Suppressor macrophage (primary cell): ENCODE data around the gene BCL11A.
A peak's percentile ranks its signal among the peaks of the same experiment; 100 is the strongest.

Source experiments
- DNase-seq, 4 experiments: peaks; one replicate each; pipeline ENCODE4 v3.0.0-alpha.2; 2020 to 2022

The BCL11A gene

DNA sequence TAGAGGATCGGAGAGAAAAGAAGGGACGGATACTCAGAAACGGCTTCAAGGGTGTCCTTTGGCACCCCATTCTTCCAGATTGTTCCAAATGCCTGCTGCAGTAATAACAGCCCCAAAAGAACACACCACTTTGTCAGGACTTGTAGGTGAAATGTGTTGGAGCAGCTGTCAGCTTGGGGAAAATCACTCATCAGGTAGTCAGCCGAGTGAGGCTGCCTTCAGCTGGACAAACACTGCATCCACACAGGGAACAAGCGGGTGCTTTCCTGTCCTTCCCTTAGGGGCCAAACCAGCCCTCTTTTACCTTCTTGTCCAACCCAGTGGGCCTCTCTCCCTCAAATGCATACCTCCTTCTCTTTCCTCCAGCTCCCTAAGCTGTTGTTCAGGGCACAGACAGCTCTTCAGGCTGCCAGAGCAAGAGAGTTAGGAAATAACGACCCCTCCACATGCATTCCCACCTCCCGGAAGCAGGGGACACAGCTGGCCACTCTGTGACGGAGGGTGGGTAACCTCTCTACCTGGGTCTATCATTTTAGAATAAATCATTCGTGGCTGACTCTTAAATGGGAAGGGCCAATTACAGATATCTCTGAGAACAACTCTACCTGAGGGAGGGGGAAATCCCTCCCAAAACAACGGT is 48.1 kb downstream of the BCL11A start:
- no peak for DNase-seq

GRCh38 chr2:60504049-60504448 is 49.4 kb downstream of the BCL11A start:
- peak in 1 of 4 experiments; percentile 31 for DNase-seq

DNA sequence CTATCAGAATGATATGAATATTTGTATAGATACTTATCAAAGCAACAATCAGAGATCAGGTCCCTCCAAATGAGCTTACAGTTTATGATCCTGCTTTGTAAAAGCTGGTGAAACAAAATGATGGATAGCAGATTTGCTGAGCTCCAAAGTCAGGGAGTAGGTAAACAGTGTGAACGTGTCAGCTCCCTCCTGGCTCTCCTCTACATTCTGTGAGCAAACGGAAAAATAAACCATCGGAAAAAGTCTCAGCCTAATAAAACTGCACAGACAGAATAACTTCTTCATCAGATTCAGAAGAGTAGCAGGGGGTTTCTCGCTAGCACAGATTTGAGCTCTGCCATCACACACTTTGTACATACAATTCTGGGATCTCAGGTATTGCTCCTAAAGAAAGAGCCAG is 51.3 kb downstream of the BCL11A start:
- no peak for DNase-seq

- no peak for DNase-seq
Observed at GRCh38 chr2:60500861-60501260, 52.6 kb downstream of the BCL11A start.

GRCh38 chr2:60499651-60500265 is 53.7 kb downstream of the BCL11A start:
- DNase-seq: no peak

GRCh38 chr2:60498816-60499429 is 54.5 kb downstream of the BCL11A start:
- DNase-seq: no peak

- DNase-seq: no peak
Observed at GRCh38 chr2:60498127-60498815, 55.2 kb downstream of the BCL11A start.

GRCh38 chr2:60497500-60497899 is 56.0 kb downstream of the BCL11A start:
- peak in 1 of 4 experiments; percentile 13 for DNase-seq

GRCh38 chr2:60496956-60497355 is 56.5 kb downstream of the BCL11A start:
- no peak for DNase-seq

DNA sequence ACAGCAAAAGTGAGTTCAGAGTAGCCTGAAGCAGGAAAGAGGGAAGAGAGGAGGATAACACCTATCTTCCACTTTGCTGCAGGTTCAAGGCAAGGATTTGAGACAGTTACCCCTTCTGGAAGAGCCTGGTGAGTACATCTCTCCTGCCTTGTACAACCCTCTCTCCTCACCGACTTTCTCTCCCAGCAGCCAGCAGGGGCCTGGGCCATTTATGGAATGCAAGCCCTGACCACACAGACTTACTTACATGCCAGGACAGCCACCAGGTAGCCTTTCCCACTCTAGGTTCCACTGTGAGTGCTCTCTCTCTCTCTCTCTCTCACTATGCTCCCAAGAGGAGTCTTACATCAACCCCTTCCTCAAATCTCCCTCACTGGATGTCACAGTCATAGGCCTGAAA is 57.0 kb downstream of the BCL11A start:
- no peak for DNase-seq

DNA sequence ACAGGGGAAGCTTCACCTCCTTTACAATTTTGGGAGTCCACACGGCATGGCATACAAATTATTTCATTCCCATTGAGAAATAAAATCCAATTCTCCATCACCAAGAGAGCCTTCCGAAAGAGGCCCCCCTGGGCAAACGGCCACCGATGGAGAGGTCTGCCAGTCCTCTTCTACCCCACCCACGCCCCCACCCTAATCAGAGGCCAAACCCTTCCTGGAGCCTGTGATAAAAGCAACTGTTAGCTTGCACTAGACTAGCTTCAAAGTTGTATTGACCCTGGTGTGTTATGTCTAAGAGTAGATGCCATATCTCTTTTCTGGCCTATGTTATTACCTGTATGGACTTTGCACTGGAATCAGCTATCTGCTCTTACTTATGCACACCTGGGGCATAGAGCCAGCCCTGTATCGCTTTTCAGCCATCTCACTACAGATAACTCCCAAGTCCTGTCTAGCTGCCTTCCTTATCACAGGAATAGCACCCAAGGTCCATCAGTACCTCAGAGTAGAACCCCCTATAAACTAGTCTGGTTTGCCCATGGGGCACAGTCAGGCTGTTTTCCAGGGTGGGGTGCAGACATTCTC is 58.3 kb downstream of the BCL11A start:
- DNase-seq: no peak

DNA sequence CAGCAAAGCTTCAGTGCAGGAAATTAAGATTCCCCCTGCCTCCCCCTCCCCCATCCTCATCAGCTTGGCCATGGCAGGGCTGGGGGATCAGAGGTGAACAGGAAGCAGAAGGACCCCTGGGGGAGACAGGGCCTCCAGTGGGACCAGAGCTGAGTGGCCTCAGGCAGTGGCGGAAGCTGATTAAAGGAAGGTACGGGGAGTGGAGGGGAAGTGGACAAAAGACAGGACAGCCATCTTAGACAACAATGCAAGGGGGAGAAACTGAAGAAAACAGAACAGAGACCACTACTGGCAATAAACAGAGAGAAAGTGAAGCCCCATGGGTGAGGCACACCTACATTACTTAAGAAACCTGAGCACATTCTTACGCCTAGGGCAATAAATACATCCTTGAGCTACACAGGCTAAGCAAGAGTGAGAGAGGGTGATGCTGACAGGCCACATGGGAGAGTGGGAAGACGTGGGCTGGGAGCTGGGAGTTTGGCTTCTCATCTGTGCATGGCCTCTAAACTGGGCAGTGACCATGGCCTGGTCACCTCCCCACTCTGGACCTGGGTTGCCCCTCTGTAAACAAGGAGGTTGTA is 59.6 kb downstream of the BCL11A start:
- no peak for DNase-seq

GRCh38 chr2:60492548-60492947 is 60.9 kb downstream of the BCL11A start:
- no peak for DNase-seq

DNA sequence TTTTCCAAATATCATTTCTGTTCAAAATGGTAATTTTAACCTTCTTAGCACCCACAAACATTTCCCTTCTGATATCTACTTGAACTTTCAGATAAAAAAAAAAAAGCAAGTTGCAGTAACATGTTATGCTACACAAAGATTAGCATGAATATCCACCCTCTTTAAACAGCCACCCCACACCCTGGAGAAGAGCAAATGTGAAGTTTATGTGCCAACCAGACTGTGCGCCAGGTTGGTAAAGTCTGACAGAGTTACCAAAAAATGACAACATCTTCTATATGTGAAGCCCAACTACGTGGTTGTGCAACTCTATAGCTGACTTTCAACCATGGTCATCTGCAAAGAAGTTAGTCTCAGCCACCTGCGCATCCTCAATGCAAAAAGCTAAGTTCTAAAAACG is 62.6 kb downstream of the BCL11A start:
- DNase-seq: peak in 1 of 4 experiments; percentile 12

DNA sequence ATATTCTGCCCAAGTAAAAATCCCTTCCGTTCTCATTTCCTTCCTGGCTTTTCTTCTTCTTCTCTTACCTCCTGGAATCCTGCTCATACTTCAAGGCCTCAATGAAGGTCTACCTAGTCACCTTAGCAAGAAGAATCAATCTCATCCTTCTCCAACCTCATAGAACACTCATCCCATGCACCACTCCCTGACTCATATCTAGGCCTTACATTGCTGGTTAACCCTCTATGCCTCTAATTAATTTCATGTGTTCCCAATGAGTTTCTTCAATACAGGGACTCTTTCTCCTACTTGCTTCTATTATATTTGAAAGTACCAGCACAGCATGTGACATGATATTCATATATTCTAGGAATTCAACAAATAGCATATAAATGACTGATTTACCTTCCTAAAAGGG is 63.0 kb downstream of the BCL11A start:
- no peak for DNase-seq

- DNase-seq: no peak
Observed at GRCh38 chr2:60489289-60489688, 64.2 kb downstream of the BCL11A start.

DNA sequence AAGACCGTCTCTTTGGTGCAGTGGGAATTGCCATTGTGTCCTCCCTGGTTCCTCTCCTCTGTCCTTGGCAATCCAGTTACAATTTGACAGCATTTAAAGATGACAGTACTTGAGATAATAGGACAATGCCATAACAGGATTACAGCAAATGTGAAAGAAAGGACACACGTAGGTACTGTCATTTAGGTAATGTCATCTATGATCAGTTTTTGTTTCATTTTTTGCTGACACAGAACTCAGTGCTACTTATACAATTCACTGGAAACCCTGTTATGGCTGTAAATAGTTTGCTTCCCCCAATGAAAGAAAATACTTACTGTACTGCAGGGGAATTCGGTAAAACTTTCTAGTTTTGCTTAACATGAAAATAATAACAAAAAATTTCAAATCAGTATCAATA is 65.2 kb downstream of the BCL11A start:
- no peak for DNase-seq

DNA sequence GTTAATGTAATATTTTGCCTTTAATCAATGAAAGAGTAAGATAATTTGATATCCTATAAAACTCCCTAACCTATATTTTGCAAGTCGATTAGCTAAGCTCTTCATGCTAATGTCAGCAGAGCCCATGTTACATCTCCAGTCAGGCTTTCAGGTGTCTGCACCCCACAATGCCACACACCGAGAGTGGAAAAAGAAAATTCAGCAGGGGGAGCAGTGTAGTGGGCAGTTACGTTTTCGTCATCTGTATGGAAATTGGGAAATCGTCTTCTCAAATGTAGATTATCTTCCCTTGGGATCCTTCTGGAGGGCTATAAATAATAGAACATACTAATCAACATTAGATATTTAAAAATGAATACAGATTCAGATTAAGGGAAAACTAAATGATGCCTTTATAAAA is 66.3 kb downstream of the BCL11A start:
- no peak for DNase-seq

DNA sequence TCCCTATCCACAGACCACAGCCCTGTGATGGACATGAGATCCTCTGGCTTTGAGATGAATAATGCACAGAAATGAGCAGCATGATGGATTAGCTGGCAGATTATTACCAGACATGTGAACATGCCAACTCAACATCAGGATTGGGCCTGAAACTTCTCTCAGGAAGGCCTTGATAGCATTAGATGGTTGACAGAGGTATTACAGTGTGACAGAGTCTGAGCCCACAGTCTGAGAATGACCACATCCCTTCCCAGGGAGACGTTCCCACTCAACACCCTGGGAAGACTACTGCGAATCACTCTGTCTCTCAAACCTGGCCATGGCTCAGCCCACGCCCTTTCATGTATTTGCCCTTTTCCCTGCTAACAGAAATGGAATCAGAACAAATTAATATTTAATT is 66.9 kb downstream of the BCL11A start:
- DNase-seq: no peak

DNA sequence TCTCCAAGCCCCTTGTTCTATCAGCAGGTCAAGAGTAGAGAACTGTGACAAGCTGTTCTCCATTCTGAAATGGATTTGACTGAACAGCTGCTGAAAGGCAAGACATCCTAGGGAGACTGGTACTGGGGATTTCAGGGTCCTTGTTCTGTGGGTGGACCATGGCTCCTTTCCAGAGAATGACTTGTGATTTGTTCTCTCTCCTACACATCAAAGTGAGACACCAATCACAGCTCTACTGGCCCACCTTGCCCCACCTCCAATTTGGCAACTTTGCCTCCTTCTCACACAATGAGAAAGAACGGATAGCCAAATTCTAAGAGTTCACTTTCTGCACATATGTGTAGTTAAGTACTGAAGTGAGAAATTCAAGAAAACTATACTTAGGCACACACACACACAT is 67.4 kb downstream of the BCL11A start:
- DNase-seq: no peak

GRCh38 chr2:60485550-60485949 is 67.9 kb downstream of the BCL11A start:
- DNase-seq: no peak

- peak; percentile 32 to 63 (median 54) for DNase-seq
Observed at GRCh38 chr2:60485055-60485454, 68.4 kb downstream of the BCL11A start.

- peak; percentile 73 to 85 (median 82) for DNase-seq
Observed at GRCh38 chr2:60484133-60484645, 69.3 kb downstream of the BCL11A start.
